A673 (cell line): ENCODE measurements around the gene BBS10. TPM values are rescaled to one million over a fixed set of nuclear protein-coding genes. Genes with fewer than 3 reads are reported as not detected.

Experiments used
- BruUV-seq: library from RNA; stranded (reverse); fragments of 400-500 nt; replicated peaks from 2 replicates; lab custom pipeline; 2021; lab: Mats Ljungman, UMichigan
- CTCF ChIA-PET: fragments of 300-600 bp; sonication (Branson Sonifier 250); formaldehyde crosslinking; loops from one replicate; lab custom pipeline; 2022; ENCODE audit warnings: antibody characterized with exemption; lab: Charles Lee
- POLR2A ChIA-PET: fragments of 300-600 bp; sonication (Branson Sonifier 250); formaldehyde crosslinking; loops from one replicate; lab custom pipeline; 2022; ENCODE audit warnings: antibody characterized with exemption; ENCODE audit not compliant: low non-redundant PET; lab: Charles Lee
- DNase-seq: peaks from one replicate; pipeline ENCODE4 v3.0.0-alpha.2; 2015; ENCODE audit warnings: low spot score
- H3K27ac ChIP-seq: fragments of 200-600 bp; sonication (generic); 2 replicates; pipeline ENCODE4 v1.5.1; 2016; ENCODE audit warnings: mixed run types, low read depth, mild to moderate bottlenecking, mixed read lengths, antibody characterized with exemption, low read length; ENCODE audit not compliant: poor library complexity, severe bottlenecking
- H3K27me3 ChIP-seq: fragments of 200-600 bp; sonication (generic); replicated peaks from 2 replicates; pipeline ENCODE4 v1.6.1; 2017; ENCODE audit warnings: mixed run types, low read depth, mild to moderate bottlenecking, mixed read lengths, antibody characterized with exemption, low read length; ENCODE audit not compliant: insufficient read depth, poor library complexity
- H3K36me3 ChIP-seq: fragments of 200-600 bp; sonication (generic); 2 replicates; pipeline ENCODE4 v1.6.1; 2016; ENCODE audit warnings: mixed run types, mild to moderate bottlenecking, mixed read lengths, antibody characterized with exemption, low read length; ENCODE audit not compliant: insufficient read depth, poor library complexity, severe bottlenecking
- H3K4me1 ChIP-seq: fragments of 200-600 bp; sonication (generic); 2 replicates; pipeline ENCODE4 v1.6.1; 2017; ENCODE audit warnings: mixed run types, mild to moderate bottlenecking, mixed read lengths, antibody characterized with exemption, low read length; ENCODE audit not compliant: insufficient read depth, poor library complexity, severe bottlenecking
- H3K4me3 ChIP-seq: fragments of 200-600 bp; sonication (generic); 2 replicates; pipeline ENCODE4 v1.5.1; 2016; ENCODE audit warnings: low read depth, mixed run types, mild to moderate bottlenecking, mixed read lengths, low read length; ENCODE audit not compliant: poor library complexity, severe bottlenecking
- H3K9me3 ChIP-seq: fragments of 200-600 bp; sonication (generic); 2 replicates; pipeline ENCODE4 v1.6.1; 2016; ENCODE audit warnings: mixed run types, low read depth, mild to moderate bottlenecking, mixed read lengths, antibody characterized with exemption, low read length; ENCODE audit not compliant: poor library complexity, severe bottlenecking
- CTCF ChIP-seq: fragments of 300-800, 200-600 bp; sonication (generic); conservative IDR thresholded peaks from 2 replicates; pipeline ENCODE4 v1.5.1; 2017; ENCODE audit warnings: low read depth, mild to moderate bottlenecking, antibody characterized with exemption, low read length, moderate library complexity, mixed read lengths
- EZH2 ChIP-seq: fragments of 200-600 bp; sonication (generic); IDR thresholded peaks from 2 replicates; pipeline ENCODE4 v1.6.1; 2017; ENCODE audit warnings: borderline replicate concordance, low read depth, mild to moderate bottlenecking, mixed read lengths, antibody characterized with exemption, low read length; ENCODE audit not compliant: poor library complexity, severe bottlenecking
- intact Hi-C: fragments of 100-400 bp; cut with micrococcal nuclease; formaldehyde crosslinking; loops from one replicate; pipeline ENCODE4 v1.10.0; 2022; ENCODE audit not compliant: unreplicated experiment
- total RNA-seq: library from RNA; stranded (reverse); gene quantifications from 2 replicates; pipeline ENCODE4 v1.2.3, GENCODE V29; 2021

The BBS10 gene
- total RNA-seq, 1 experiment from 2014 or later = 6.3 TPM

GRCh38 chr12:76356071-76356470 is 7.9 kb upstream of the BBS10 start:
- no TSS peak for BruUV-seq
- H3K9me3 ChIP-seq = no peaks in the 10 kb centered on the region
- DNase-seq = no peak
- no peak for TF ChIP-seq CTCF
- no peak for TF ChIP-seq EZH2
- ChIA-PET CTCF (no interaction called here), POLR2A (no interaction called here)
- H3K4me3 ChIP-seq = no peak overlapping the region
- intact Hi-C loops = no loop called here
- H3K36me3 ChIP-seq = peaks cover 15% of the 10 kb centered on the region
- no peaks in the 10 kb centered on the region for H3K4me1 ChIP-seq
- no peaks in the 10 kb centered on the region for H3K27me3 ChIP-seq
- H3K27ac ChIP-seq = no peak overlapping the region

- ChIA-PET CTCF (interaction anchor here (0.5 to 0.6 kb wide), 2 partner anchors 211 to 263 kb away, joined by 3 to 5 read pairs; no protein-coding TSS in a partner anchor), POLR2A (no interaction called here)
- DNase-seq = peak; percentile 36
- Histone ChIP-seq H3K27me3 (no peaks in the 10 kb centered on the region), H3K4me3 (peak overlapping the region; percentile 94), H3K36me3 (no peaks in the 10 kb centered on the region), H3K4me1 (peaks cover 7% of the 10 kb centered on the region), H3K27ac (no peak overlapping the region), H3K9me3 (no peaks in the 10 kb centered on the region)
- intact Hi-C loops = loop anchor here (5.0 to 10.0 kb wide), 6 partner anchors 110 to 822 kb away; partner anchors contain the start of gene NAP1L1
- no TSS peak for BruUV-seq
- TF ChIP-seq EZH2 (no peak), CTCF (peak; percentile 41)
These were observed 1.3 kb downstream of the BBS10 start for GRCh38 chr12:76346798-76347420.

- no peak overlapping the region for H3K4me3 ChIP-seq
- no peaks in the 10 kb centered on the region for H3K36me3 ChIP-seq
- no peak overlapping the region for H3K27ac ChIP-seq
- no peak for DNase-seq
- intact Hi-C loops = loop anchor here (5.0 to 10.0 kb wide), 6 partner anchors 111 to 821 kb away; partner anchors contain the start of gene NAP1L1
- H3K4me1 ChIP-seq = peaks cover 7% of the 10 kb centered on the region
- TF ChIP-seq EZH2 (no peak), CTCF (no peak)
- H3K9me3 ChIP-seq = no peaks in the 10 kb centered on the region
- POLR2A ChIA-PET = no interaction called here
- no peaks in the 10 kb centered on the region for H3K27me3 ChIP-seq
- CTCF ChIA-PET = no interaction called here
- BruUV-seq = no TSS peak
These were observed 2.0 kb downstream of the BBS10 start for GRCh38 chr12:76346236-76346635.
